Measurements from ENCODE around the gene PARS2. TPM values are rescaled to one million over a fixed set of nuclear protein-coding genes. Genes with fewer than 3 reads are reported as not detected.

The PARS2 gene
- 5.5 and 9.0 TPM in 2 replicates for total RNA-seq

DNA sequence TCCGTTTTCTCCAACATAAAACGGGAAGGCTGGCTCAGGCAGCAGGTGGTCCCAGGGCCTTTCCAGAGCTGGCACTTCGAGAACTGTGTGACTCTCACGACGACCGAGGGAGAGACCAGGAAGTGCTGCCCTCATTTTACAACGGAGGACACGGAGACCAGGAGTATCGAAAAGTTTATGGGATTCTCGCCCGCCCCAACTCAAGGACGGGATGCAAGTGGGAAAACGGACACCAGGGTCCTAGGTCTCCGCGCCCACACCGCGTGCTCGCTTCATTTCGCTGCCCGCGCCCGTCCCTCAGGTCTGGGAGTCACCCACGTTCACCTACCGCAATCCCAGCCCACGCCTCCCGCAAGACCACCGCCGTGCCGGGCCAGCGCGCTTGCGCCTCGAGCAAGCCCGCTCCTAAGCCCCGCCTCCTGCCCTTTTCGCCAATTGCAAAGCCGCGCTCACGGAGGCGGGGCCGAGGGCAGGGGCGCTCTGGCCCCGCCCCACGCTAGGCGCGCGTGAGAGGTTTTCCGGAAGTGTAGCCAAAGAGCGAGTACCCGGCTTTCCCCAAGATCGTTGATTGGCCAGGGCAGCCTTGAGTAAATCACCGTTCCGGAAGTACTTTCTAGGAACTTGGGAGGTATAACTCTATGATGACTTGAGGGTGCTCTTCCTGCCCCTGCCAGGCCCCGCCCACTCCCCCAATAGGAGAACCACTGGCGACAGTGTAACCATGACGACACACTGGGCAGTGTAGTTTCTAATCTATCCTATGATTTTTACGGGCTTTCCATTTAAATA lies at the start of gene PARS2:
Gene PARS2, minus strand, starts transcription at position 391 of the 789 bp plus-strand sequence. CDS start 5,362 bp downstream, outside the sequence.

DNA sequence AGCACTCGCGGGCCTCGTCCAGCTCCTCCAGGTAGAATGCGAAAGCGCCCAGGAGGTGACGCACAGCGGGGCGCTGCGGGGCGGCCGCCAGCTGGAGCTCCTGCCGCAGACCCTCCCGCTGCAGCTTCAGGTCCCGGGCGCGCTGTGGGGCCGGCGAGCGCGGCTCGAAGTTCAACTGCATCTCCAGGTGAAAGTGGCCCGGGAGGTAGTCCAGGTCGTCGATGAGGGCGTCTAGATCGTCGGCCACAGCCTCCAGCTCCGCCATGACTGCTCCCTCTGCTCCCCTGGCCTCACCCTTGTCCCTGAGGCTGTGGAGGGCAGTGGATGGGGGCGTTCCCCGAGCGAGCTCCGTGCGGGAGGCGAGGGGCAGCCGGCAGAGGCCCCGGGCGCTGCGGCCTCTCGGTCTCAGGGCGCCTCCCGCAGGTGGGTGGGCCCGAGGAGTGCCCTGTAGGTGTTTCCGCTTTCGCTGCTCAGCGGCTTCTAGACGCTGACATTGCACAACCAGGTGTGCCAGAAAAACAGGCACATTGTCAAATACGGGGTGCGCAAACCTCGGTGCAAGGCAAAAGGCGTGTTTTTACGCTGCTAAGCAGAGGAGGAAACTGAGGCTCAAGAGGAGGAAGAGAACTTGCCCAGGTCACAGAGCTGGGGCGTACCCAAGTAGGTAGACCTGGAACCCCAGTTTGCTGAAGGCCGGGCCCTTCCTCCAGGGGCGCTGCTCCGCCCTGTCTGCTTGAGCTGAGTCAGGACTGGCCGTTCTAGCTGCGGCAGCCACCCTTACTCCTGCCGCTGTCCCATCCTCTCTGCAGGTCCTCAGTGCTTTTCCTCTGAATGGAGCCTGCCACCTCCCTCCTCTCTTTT lies 36.8 kb upstream of the PARS2 start, which contains the start of gene TTC22:
Gene TTC22, minus strand, starts transcription at position 425 of the 861 bp plus-strand sequence. Its CDS starts 160 bp downstream, at position 265.

DNA sequence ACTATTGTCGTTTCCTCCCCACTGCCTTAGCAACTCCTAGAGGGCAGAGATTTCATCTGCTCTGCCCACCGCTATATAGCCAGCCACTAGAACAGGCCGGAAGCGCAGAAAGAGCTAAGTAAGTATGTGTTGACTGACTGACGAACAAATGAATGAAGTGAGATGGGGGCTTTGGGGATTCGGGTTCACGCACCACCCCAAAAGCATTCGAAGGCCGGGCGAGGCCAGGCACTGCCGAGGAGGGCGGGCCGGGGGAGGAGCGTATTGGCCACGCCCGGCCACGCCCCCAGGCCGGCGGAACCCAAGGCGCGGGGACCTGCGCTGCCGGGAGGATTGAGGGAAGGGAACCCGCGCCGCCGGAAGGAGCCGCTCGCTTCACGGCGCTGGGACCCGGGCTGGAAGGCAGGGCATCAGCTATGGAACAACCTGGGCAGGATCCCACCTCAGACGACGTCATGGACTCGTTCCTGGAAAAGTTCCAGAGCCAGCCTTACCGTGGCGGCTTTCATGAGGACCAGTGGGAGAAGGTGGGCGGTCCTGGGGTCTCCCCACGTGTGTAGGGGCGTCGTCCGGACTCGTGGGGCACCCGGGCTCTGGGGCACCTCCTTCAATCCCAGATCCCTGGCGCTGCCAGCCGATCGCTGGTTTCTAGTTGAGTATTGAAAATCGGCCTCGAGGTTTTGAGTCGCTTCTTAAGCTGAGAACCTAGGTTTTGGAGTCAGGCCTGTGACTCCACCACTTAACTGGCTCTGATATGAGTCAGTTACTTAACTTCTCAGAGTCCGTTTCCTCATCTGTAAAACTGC lies 48.6 kb downstream of the PARS2 start, which contains the start of gene TTC4:
Gene TTC4, plus strand, starts transcription at position 369 of the 806 bp plus-strand sequence. Its CDS starts 48 bp downstream, at position 417.

Other genes starting within 250 kb of the PARS2 start
- gene ACOT11, start 216.3 kb downstream of the PARS2 start, total RNA-seq, result 0.98 and 2.7 TPM in 2 replicates
- not detected in 2 replicates for gene FAM151A, start 141.0 kb downstream of the PARS2 start, total RNA-seq
- gene MROH7, start 122.7 kb downstream of the PARS2 start, total RNA-seq, result 0.13 TPM in 1 of 2 replicates, not detected in the other
- 12.5 and 19.1 TPM in 2 replicates for gene TTC4, start 48.7 kb downstream of the PARS2 start, total RNA-seq
- gene TTC22, start 36.8 kb upstream of the PARS2 start, total RNA-seq, result under 0.01 and 0.76 TPM in 2 replicates
- gene DHCR24, start 122.7 kb upstream of the PARS2 start, total RNA-seq, result 269 and 355 TPM in 2 replicates
- 0.89 TPM in 1 of 2 replicates, not detected in the other for gene TMEM61, start 216.1 kb upstream of the PARS2 start, total RNA-seq
- gene BSND, start 234.4 kb upstream of the PARS2 start, total RNA-seq, result not detected in 2 replicates

Data from mesangial cell (primary cell).